Cardiac muscle cell (in vitro differentiated cells and primary cell): ENCODE data around the gene NFKBIA. TPM values are rescaled to one million over a fixed set of nuclear protein-coding genes. Genes with fewer than 3 reads are reported as not detected.
"Not testable (repeated sequence)": the region's sequence is repeated elsewhere in the genome, so short reads cannot be mapped to it uniquely, and the experiment has no call there.

ENCODE experiments used
- DNase-seq, 2 donors: peaks; one replicate each; pipeline versions ENCODE4 v3.0.0 to v3.0.0-alpha.2; 2010 to 2017; ENCODE audit warnings: low read depth in 1 of 2, low spot score in 1 of 2
- H3K27ac ChIP-seq: fragments of 200-600 bp; sonication (generic); 2 replicates; pipeline ENCODE4 v1.5.1; 2016
- H3K27me3 ChIP-seq: fragments of 200-600 bp; sonication (generic); 2 replicates; pipeline ENCODE4 v1.6.0; 2016; ENCODE audit warnings: control low read depth
- H3K36me3 ChIP-seq: fragments of 200-600 bp; sonication (generic); 2 replicates; pipeline ENCODE4 v1.5.1; 2016; ENCODE audit warnings: control low read depth
- H3K4me1 ChIP-seq: fragments of 200-600 bp; sonication (generic); 2 replicates; pipeline ENCODE4 v1.8.1; 2017; ENCODE audit warnings: low read depth, mild to moderate bottlenecking, mixed run types
- H3K4me3 ChIP-seq: fragments of 200-600 bp; sonication (generic); 2 replicates; pipeline ENCODE4 v1.5.1; 2016; ENCODE audit warnings: mild to moderate bottlenecking
- H3K9me3 ChIP-seq: fragments of 200-600 bp; sonication (generic); 2 replicates; pipeline ENCODE4 v1.5.1; 2017; ENCODE audit warnings: low read depth, mild to moderate bottlenecking, control low read depth
- polyA plus RNA-seq: library from polyadenylated mRNA; unstranded; fragments of >200 nt; fragmentation: Nextera tagmentation; extraction: Ambion mirVana; gene quantifications from 2 replicates; pipeline ENCODE4 v1.2.1, GENCODE V29; 2016
- total RNA-seq: library from RNA; depleted of rRNA; stranded (reverse); fragments of >200 nt; gene quantifications from 2 replicates; pipeline ENCODE4 v1.2.3, GENCODE V29; 2016
- TF ChIP-seq, protein P1 (sequence below): IDR thresholded peaks from 2 replicates; pipeline ENCODE4 v1.5.1; 2012; ENCODE audit warnings: low read depth, mild to moderate bottlenecking, low read length

Gene NFKBIA
- total and polyA plus RNA-seq, 2 experiments from 2014 or later: 64.1 to 148 TPM

DNA sequence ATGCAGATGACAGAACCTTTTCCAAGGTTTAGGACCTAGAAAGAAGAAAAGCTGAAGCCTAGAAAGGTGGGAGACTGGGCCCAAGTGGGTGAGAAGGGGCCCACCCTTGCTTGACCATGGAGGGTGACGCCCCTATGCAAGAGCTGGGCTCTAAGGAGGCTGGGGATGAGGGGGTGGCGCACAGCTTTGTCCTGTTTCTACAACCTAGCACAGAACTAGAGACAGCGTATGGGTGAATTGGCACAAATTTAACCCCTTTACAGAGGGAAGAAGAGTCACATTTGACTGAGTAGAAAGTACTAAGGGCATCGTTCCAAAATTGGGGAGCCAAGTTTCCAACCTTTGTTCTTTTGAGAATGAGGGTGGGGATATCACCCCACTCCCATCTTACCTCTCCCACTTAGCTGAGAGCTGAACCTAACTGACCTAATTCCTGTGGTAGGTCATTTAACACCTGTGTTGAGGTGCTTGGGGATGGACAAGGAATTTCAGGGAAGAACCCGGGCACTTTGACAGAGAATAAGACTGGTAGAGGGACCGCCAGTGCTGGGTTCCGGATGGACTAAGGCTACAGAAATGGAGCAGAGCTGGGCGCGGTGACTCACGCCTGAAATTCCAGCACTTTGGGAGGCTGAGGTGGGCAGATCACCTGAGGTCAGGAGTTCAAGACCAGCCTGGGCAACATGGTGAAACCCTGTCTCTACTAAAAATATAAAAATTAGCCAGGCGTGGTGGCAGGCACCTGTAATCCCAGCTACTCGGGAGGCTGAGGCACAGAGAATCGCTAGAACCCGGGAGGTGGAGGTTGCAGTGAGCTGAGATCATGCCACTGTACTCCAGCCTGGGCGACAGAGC, 5.2 kb downstream of the NFKBIA start:
- no peaks in the 10 kb centered on the region for H3K27me3 ChIP-seq
- TF ChIP-seq, protein P1, sequence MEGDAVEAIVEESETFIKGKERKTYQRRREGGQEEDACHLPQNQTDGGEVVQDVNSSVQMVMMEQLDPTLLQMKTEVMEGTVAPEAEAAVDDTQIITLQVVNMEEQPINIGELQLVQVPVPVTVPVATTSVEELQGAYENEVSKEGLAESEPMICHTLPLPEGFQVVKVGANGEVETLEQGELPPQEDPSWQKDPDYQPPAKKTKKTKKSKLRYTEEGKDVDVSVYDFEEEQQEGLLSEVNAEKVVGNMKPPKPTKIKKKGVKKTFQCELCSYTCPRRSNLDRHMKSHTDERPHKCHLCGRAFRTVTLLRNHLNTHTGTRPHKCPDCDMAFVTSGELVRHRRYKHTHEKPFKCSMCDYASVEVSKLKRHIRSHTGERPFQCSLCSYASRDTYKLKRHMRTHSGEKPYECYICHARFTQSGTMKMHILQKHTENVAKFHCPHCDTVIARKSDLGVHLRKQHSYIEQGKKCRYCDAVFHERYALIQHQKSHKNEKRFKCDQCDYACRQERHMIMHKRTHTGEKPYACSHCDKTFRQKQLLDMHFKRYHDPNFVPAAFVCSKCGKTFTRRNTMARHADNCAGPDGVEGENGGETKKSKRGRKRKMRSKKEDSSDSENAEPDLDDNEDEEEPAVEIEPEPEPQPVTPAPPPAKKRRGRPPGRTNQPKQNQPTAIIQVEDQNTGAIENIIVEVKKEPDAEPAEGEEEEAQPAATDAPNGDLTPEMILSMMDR: no peak
- no peak for DNase-seq
- no peak overlapping the region for H3K27ac ChIP-seq
- H3K4me3 ChIP-seq: no peak overlapping the region
- H3K4me1 ChIP-seq: peaks cover 21% of the 10 kb centered on the region
- no peaks in the 10 kb centered on the region for H3K9me3 ChIP-seq
- peaks cover 28% of the 10 kb centered on the region for H3K36me3 ChIP-seq

DNA sequence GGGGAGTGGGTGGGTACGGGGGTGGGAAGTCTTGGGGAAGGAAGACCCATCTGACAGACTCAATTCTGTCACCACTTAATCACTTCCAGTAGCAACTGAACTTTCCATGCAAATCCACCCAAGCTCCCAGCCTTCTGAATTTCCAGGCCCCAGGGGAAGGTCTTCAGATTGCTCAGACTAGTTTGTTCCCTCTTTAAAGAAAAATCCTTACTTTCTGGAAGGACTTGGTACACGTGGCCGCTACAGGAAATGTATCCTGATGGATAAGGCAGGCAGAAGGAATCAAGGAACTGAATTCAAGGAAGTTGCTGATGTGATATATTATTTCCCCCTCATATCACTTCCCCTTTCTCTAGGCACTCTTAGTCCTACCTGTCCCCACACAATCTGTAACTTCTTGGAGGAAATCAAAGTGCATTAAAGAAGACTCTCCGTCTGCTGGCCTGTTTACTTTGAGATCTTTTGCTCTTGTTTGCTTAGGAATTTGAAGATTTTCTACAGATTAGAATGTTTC, 6.4 kb downstream of the NFKBIA start:
- Histone ChIP-seq H3K27me3 (no peaks in the 10 kb centered on the region), H3K4me3 (no peak overlapping the region), H3K4me1 (peaks cover 16% of the 10 kb centered on the region), H3K36me3 (peaks cover 25% of the 10 kb centered on the region), H3K27ac (peak overlapping the region; percentile 68), H3K9me3 (no peaks in the 10 kb centered on the region)
- TF ChIP-seq, protein P1: no peak
- DNase-seq: peak in 1 of 2 donors; percentile 44

DNA sequence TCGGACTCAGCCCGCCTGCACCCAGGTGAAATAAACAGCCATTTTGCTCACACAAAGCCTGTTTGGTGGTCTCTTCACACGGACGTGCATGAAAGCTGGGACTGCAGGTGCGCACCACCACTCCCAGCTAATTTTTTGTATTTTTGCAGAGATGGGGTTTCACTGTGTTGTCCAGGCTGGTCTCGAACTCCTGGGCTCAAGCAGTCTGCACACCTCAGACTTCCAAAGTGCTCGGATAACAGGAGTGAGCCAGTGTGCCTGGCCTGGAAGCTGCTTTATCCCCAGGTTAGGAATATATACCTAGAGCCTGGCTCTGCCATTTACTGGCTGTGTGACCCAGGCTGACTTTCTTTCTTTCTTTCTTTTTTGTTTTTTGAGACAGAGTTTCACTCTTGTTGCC, 7.9 kb downstream of the NFKBIA start:
- H3K27me3 ChIP-seq, DNase-seq, H3K27ac ChIP-seq, H3K9me3 ChIP-seq, H3K4me3 ChIP-seq, H3K4me1 ChIP-seq: not testable (repeated sequence)
- peaks cover 17% of the 10 kb centered on the region for H3K36me3 ChIP-seq

DNA sequence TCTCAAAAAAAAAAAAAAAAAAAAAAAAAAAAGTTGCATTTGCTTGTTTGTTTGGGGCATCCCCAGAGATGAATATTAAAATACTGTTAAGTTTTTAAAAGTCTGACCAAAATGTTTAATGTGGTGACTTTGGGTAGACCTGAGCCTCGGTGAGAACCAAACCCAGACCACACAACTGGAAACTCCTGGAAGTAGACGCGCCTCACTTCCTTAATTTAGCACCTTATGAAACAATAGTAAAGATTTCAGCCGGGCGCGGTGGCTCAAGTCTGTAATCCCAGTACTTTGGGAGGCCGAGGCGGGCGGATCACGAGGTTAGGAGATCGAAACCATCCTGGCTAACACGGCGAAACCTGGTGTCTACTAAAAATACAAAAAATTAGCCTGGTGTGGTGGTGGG, 9.3 kb downstream of the NFKBIA start:
- H3K27ac ChIP-seq: no peak overlapping the region
- H3K4me3 ChIP-seq: no peak overlapping the region
- TF ChIP-seq, protein P1: no peak
- H3K27me3 ChIP-seq: no peaks in the 10 kb centered on the region
- H3K9me3 ChIP-seq: no peaks in the 10 kb centered on the region
- peaks cover 4% of the 10 kb centered on the region for H3K36me3 ChIP-seq
- no peak for DNase-seq
- no peaks in the 10 kb centered on the region for H3K4me1 ChIP-seq

DNA sequence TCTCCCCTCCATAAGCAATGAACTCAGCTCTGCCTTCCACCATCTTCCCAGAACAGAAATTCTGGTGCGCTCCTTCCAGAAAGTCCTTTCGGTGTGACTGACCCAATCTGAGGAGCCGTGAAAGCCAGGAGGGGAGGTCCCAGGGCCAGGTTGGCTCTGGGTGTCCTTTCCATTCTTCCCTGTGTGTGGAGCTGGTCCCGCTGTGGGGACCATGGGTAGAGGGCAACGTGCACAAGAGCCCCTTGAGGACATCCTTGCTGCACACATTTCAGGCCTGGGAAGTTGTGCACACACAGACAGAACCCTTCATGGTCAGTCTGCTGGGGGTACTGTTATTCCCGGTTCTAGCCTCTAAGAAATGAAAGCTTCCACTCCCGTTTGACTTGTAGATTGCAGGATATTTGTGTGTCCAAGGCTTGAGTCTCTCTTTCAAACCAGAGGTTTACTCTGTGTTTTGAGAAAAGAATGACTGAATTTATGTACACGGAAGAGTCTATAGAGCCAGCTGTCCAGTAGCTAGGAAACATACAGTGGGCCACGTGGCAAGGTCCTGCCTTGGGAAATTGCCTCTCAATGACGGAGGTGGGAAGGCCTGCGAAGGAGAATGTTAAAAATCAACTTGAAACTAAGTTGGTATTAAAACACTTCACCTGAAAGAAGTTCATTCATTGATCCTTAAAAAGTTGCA, 10.1 kb downstream of the NFKBIA start:
- no peaks in the 10 kb centered on the region for H3K9me3 ChIP-seq
- TF ChIP-seq, protein P1: no peak
- H3K27me3 ChIP-seq: no peaks in the 10 kb centered on the region
- H3K27ac ChIP-seq: no peak overlapping the region
- H3K4me3 ChIP-seq: no peak overlapping the region
- H3K36me3 ChIP-seq: no peaks in the 10 kb centered on the region
- DNase-seq: no peak
- no peaks in the 10 kb centered on the region for H3K4me1 ChIP-seq

DNA sequence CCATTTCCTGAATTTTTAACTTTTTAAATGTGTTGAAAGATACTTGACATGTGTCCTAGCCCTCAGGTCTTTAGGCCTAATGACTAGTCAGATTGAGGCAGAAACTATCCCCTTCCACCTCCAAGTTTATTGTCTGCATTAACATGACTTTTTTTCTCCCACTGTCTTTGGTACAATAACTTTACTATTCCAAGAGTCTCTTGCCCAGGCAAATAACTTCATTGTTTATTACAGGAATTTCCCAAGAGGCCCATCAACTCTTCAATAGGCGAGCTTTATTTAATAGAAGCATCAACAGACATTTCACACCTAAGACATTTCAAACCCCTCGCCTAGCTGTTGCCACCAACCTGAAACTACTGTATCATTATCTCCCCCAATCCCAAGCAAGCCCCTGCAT, 10.7 kb downstream of the NFKBIA start:
- no peaks in the 10 kb centered on the region for H3K4me1 ChIP-seq
- no peaks in the 10 kb centered on the region for H3K9me3 ChIP-seq
- H3K36me3 ChIP-seq: no peaks in the 10 kb centered on the region
- TF ChIP-seq, protein P1: no peak
- H3K27me3 ChIP-seq: no peaks in the 10 kb centered on the region
- no peak for DNase-seq
- no peak overlapping the region for H3K4me3 ChIP-seq
- no peak overlapping the region for H3K27ac ChIP-seq
